HepG2 (cell line): ENCODE results near the gene CCDC170. TPM values are rescaled to one million over a fixed set of nuclear protein-coding genes. Genes with fewer than 3 reads are reported as not detected.

Source experiments
- DR1 ChIP-seq: sonication (generic); formaldehyde crosslinking; IDR thresholded peaks from 2 replicates; pipeline ENCODE4 v1.8.0; 2021; ENCODE audit warnings: mild to moderate bottlenecking, missing genetic modification reagents, inconsistent platforms
- FOXJ3 ChIP-seq: sonication (generic); formaldehyde crosslinking; IDR thresholded peaks from 2 replicates; pipeline ENCODE4 v1.4.0; 2020; ENCODE audit warnings: missing genetic modification reagents, mild to moderate bottlenecking, borderline replicate concordance
- FOXP1 ChIP-seq, 2 experiments: fragments of 450-650 bp in 1 of 2; IDR thresholded peaks; 2 replicates each; pipeline ENCODE4 v1.6.1; 2017 to 2018; ENCODE audit warnings: antibody characterized with exemption in 1 of 2
- HIVEP1 ChIP-seq: sonication (generic); formaldehyde crosslinking; IDR thresholded peaks from 2 replicates; pipeline ENCODE4 v1.4.0; 2020; ENCODE audit warnings: mild to moderate bottlenecking, missing genetic modification reagents
- HMGXB3 ChIP-seq: sonication (generic); formaldehyde crosslinking; IDR thresholded peaks from 2 replicates; pipeline ENCODE4 v1.4.0; 2020; ENCODE audit warnings: missing genetic modification reagents, borderline replicate concordance
- HOMEZ ChIP-seq: IDR thresholded peaks from 2 replicates; pipeline ENCODE4 v1.6.1; 2016; ENCODE audit warnings: low read depth
- KLF6 ChIP-seq: IDR thresholded peaks from 2 replicates; pipeline ENCODE4 v1.8.0; 2016; ENCODE audit warnings: missing biosample characterization, missing genetic modification reagents
- MIXL1 ChIP-seq: IDR thresholded peaks from 2 replicates; pipeline ENCODE4 v1.6.1; 2016
- NCOA2 ChIP-seq: sonication (generic); formaldehyde crosslinking; IDR thresholded peaks from 2 replicates; pipeline ENCODE4 v1.8.0; 2022; ENCODE audit warnings: inconsistent platforms
- PHF5A ChIP-seq: IDR thresholded peaks from one replicate; pipeline ENCODE4 v1.6.1; 2018; ENCODE audit warnings: low read depth, missing genetic modification reagents; ENCODE audit not compliant: unreplicated experiment
- THAP8 ChIP-seq: sonication (generic); formaldehyde crosslinking; IDR thresholded peaks from 2 replicates; pipeline ENCODE4 v1.5.1; 2020; ENCODE audit warnings: missing genetic modification reagents, mild to moderate bottlenecking, borderline replicate concordance
- U2AF1 ChIP-seq: fragments of 200-400 bp; formaldehyde crosslinking; optimal IDR thresholded peaks from 2 replicates; pipeline ENCODE3; 2017; ENCODE audit warnings: mild to moderate bottlenecking, low read depth, low read length
- ZBTB14 ChIP-seq: sonication (generic); formaldehyde crosslinking; IDR thresholded peaks from 2 replicates; pipeline ENCODE4 v1.4.0; 2020; ENCODE audit warnings: missing genetic modification reagents
- ZBTB3 ChIP-seq: sonication (generic); formaldehyde crosslinking; IDR thresholded peaks from 2 replicates; pipeline ENCODE4 v1.4.0; 2020; ENCODE audit warnings: low read depth, mild to moderate bottlenecking, moderate library complexity, missing genetic modification reagents, borderline replicate concordance
- ZKSCAN5 ChIP-seq: sonication (generic); formaldehyde crosslinking; IDR thresholded peaks from 2 replicates; pipeline ENCODE4 v1.5.1; 2020; ENCODE audit warnings: mild to moderate bottlenecking, missing genetic modification reagents
- ZNF20 ChIP-seq: sonication (generic); formaldehyde crosslinking; IDR thresholded peaks from 2 replicates; pipeline ENCODE4 v1.4.0; 2020; ENCODE audit warnings: mild to moderate bottlenecking, moderate library complexity, missing genetic modification reagents
- ZNF414 ChIP-seq: sonication (generic); formaldehyde crosslinking; IDR thresholded peaks from 2 replicates; pipeline ENCODE4 v1.5.0; 2020; ENCODE audit warnings: missing genetic modification reagents
- ZNF678 ChIP-seq: sonication (generic); formaldehyde crosslinking; IDR thresholded peaks from 2 replicates; pipeline ENCODE4 v1.4.0; 2020; ENCODE audit warnings: mild to moderate bottlenecking, missing genetic modification reagents
- ZSCAN25 ChIP-seq: sonication (generic); formaldehyde crosslinking; IDR thresholded peaks from 2 replicates; pipeline ENCODE4 v1.8.0; 2022; ENCODE audit warnings: mild to moderate bottlenecking, missing genetic modification reagents
- ZSCAN30 ChIP-seq: sonication (generic); formaldehyde crosslinking; IDR thresholded peaks from 2 replicates; pipeline ENCODE4 v1.5.0; 2020; ENCODE audit warnings: mild to moderate bottlenecking, missing genetic modification reagents
- polyA plus RNA-seq, 8 experiments: library from polyadenylated mRNA; depleted of rRNA in 3 of 8; stranded (reverse) in 7 of 8; unstranded in 1 of 8; fragments of >200 nt; fragmentation: Illumina TruSeq in 4 of 8; extraction: Trizol in 4 of 8; gene quantifications; 2 replicates each; pipeline versions ENCODE4 v1.2.1 to v1.2.3, GENCODE V29; 2011 to 2016; ENCODE audit warnings: low read depth in 4 of 8, missing spikeins in 1 of 8, mixed read lengths in 1 of 8; ENCODE audit not compliant: insufficient read depth in 1 of 8
- total RNA-seq, 5 experiments: library from RNA; depleted of rRNA; stranded (reverse); fragments of >200 nt; fragmentation: Illumina TruSeq; extraction: Trizol; gene quantifications; 2 replicates each; pipeline ENCODE4 v1.2.3, GENCODE V29; 2016; ENCODE audit warnings: low read depth in 1 of 5
- TF ChIP-seq, protein P1 (sequence below): sonication (generic); formaldehyde crosslinking; IDR thresholded peaks from 2 replicates; pipeline ENCODE4 v1.4.0; 2020; ENCODE audit warnings: missing genetic modification reagents

CCDC170 gene
- total and polyA plus RNA-seq, 2 of the 13 experiments (the other 11 are each of a cell fraction or from before 2014, with no cell fraction given): 0.90 to 5.1 TPM

- TF ChIP-seq HMGXB3 (CRISPR knock-in tag): no peak
- TF ChIP-seq ZBTB3 (CRISPR knock-in tag): no peak
- TF ChIP-seq NCOA2 (CRISPR knock-in tag): peak; percentile 78
- TF ChIP-seq, protein P1, sequence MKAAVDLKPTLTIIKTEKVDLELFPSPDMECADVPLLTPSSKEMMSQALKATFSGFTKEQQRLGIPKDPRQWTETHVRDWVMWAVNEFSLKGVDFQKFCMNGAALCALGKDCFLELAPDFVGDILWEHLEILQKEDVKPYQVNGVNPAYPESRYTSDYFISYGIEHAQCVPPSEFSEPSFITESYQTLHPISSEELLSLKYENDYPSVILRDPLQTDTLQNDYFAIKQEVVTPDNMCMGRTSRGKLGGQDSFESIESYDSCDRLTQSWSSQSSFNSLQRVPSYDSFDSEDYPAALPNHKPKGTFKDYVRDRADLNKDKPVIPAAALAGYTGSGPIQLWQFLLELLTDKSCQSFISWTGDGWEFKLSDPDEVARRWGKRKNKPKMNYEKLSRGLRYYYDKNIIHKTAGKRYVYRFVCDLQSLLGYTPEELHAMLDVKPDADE (CRISPR knock-in tag): no peak
- no peak for TF ChIP-seq ZSCAN25
- TF ChIP-seq THAP8 (CRISPR knock-in tag): no peak
- no peak for TF ChIP-seq ZSCAN30 (CRISPR knock-in tag)
- no peak for TF ChIP-seq FOXP1 (IDR thresholded peaks at IDR 0.05)
- peak; percentile 59 for TF ChIP-seq FOXP1 (CRISPR knock-in tag; IDR thresholded peaks at IDR 0.05)
- no peak for TF ChIP-seq MIXL1 (CRISPR knock-in tag)
- TF ChIP-seq DR1 (CRISPR knock-in tag): no peak
- TF ChIP-seq ZNF414 (CRISPR knock-in tag): no peak
- 0 out of 2 replicates have a peak, but pooled peaks have one; percentile 31 for TF ChIP-seq KLF6
- no peak for TF ChIP-seq ZNF20 (CRISPR knock-in tag)
- TF ChIP-seq FOXJ3 (CRISPR knock-in tag): peak; percentile 75; the same call in 1 of the 2 replicates
- no peak for TF ChIP-seq HIVEP1 (CRISPR knock-in tag)
- TF ChIP-seq U2AF1: no peak
- no peak for TF ChIP-seq HOMEZ (CRISPR knock-in tag)
- TF ChIP-seq PHF5A (CRISPR knock-in tag): no peak
- no peak for TF ChIP-seq ZBTB14 (CRISPR knock-in tag)
- TF ChIP-seq ZKSCAN5 (CRISPR knock-in tag): no peak
- no peak for TF ChIP-seq ZNF678 (CRISPR knock-in tag)
Observed at GRCh38 chr6:151498327-151498726, 4.5 kb downstream of the CCDC170 start (continued).
